Measurements from ENCODE around the gene CMTM8.

DNA sequence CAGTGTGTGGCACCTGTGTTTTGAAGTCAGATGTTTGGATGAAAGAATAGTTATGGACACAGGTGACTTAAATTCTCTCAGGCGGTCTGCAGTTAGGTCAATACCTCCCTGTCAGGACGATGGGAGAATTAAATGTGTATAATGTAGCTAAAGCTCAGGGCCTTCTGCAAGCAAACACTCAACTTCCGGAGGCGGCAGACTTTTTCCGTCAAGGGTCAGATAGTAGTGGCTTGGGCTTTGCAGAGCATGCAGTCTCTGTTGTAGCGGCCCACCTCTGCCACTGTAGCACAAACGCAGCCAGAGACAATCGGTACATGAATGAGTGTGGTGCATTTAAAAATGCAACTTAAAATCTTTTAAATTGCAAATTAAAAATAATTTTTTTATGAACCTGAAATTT is 47.4 kb downstream of the CMTM8 start:
- TF ChIP-seq POLR2AphosphoS5 (IDR thresholded peaks at IDR 0.05): no peak
- TF ChIP-seq, protein P1, sequence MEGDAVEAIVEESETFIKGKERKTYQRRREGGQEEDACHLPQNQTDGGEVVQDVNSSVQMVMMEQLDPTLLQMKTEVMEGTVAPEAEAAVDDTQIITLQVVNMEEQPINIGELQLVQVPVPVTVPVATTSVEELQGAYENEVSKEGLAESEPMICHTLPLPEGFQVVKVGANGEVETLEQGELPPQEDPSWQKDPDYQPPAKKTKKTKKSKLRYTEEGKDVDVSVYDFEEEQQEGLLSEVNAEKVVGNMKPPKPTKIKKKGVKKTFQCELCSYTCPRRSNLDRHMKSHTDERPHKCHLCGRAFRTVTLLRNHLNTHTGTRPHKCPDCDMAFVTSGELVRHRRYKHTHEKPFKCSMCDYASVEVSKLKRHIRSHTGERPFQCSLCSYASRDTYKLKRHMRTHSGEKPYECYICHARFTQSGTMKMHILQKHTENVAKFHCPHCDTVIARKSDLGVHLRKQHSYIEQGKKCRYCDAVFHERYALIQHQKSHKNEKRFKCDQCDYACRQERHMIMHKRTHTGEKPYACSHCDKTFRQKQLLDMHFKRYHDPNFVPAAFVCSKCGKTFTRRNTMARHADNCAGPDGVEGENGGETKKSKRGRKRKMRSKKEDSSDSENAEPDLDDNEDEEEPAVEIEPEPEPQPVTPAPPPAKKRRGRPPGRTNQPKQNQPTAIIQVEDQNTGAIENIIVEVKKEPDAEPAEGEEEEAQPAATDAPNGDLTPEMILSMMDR (IDR thresholded peaks at IDR 0.05): no peak

Data from sigmoid colon (tissue), 4 donors.